Measurements from ENCODE around the gene SATB1.
"Not testable (repeated sequence)": the region's sequence is repeated elsewhere in the genome, so short reads cannot be mapped to it uniquely, and the experiment has no call there.

SATB1 gene

GRCh38 chr3:18330772-18331441 is 94.2 kb downstream of the SATB1 start:
- not testable (repeated sequence) for H3K4me2 ChIP-seq (ENCODE audit: insufficient read depth, low read length, poor library complexity, severe bottlenecking); H3K4me1 ChIP-seq (ENCODE audit: control insufficient read depth in 2 of 2, insufficient read depth in 1 of 2, low read depth in 1 of 2, low read length in 2 of 2); H3K14ac ChIP-seq (ENCODE audit: low read length); H2BK5ac ChIP-seq (ENCODE audit: low read length); DNase-seq (ENCODE audit: low spot score); H2BK12ac ChIP-seq (ENCODE audit: low read length); H3K36me3 ChIP-seq (replicated peaks in 1 of 2; ENCODE audit: control insufficient read depth in 2 of 2, insufficient read depth in 2 of 2, low read length in 2 of 2); H3K27me3 ChIP-seq (ENCODE audit: control insufficient read depth in 3 of 3, insufficient read depth in 3 of 3, low read depth in 1 of 3, low read length in 3 of 3); H2AK5ac ChIP-seq (ENCODE audit: low read depth, low read length); H4K91ac ChIP-seq (ENCODE audit: low read depth, low read length, poor library complexity); H3K4ac ChIP-seq (ENCODE audit: low read length); H2BK15ac ChIP-seq (ENCODE audit: low read length); H3K79me1 ChIP-seq (ENCODE audit: low read depth, low read length); H3K9ac ChIP-seq (ENCODE audit: low read depth, low read length, poor library complexity); H4K8ac ChIP-seq (ENCODE audit: low read depth, low read length); H3K18ac ChIP-seq (ENCODE audit: low read length); H3K23ac ChIP-seq (ENCODE audit: low read depth, low read length, poor library complexity); H3K27ac ChIP-seq (replicated peaks; ENCODE audit: low read length); H3K9me3 ChIP-seq (replicated peaks in 1 of 2; ENCODE audit: control insufficient read depth in 2 of 2, insufficient read depth in 1 of 2, low read depth in 1 of 2, low read length in 2 of 2); H2BK120ac ChIP-seq (ENCODE audit: low read depth, low read length); H3K4me3 ChIP-seq (ENCODE audit: low read length in 2 of 2)
- no CpG with 5 or more reads among the region's 25 CpGs for WGBS, 2 donors (ENCODE audit: extremely low coverage in 2 of 2, insufficient read length in 2 of 2, insufficient replicate concordance in 1 of 2)
- H2AFZ ChIP-seq (ENCODE audit: low read length): peak overlapping the region; percentile 45

- H2BK5ac ChIP-seq (ENCODE audit: low read length): no peak overlapping the region
- no peaks in the 10 kb centered on the region for H3K36me3 ChIP-seq (replicated peaks in 1 of 2; ENCODE audit: control insufficient read depth in 2 of 2, insufficient read depth in 2 of 2, low read length in 2 of 2)
- no peak overlapping the region for H3K14ac ChIP-seq (ENCODE audit: low read length)
- H4K8ac ChIP-seq (ENCODE audit: low read depth, low read length): no peak overlapping the region
- no peak overlapping the region for H3K4me3 ChIP-seq (ENCODE audit: low read length in 2 of 2)
- H3K9me3 ChIP-seq (replicated peaks in 1 of 2; ENCODE audit: control insufficient read depth in 2 of 2, insufficient read depth in 1 of 2, low read depth in 1 of 2, low read length in 2 of 2): no peaks in the 10 kb centered on the region
- no peaks in the 10 kb centered on the region for H3K27me3 ChIP-seq (ENCODE audit: control insufficient read depth in 3 of 3, insufficient read depth in 3 of 3, low read depth in 1 of 3, low read length in 3 of 3)
- no peak overlapping the region for H2AFZ ChIP-seq (ENCODE audit: low read length)
- H2BK12ac ChIP-seq (ENCODE audit: low read length): no peak overlapping the region
- H3K4me2 ChIP-seq (ENCODE audit: insufficient read depth, low read length, poor library complexity, severe bottlenecking): no peak overlapping the region
- no peak overlapping the region for H3K18ac ChIP-seq (ENCODE audit: low read length)
- H3K79me1 ChIP-seq (ENCODE audit: low read depth, low read length): no peaks in the 10 kb centered on the region
- no peak overlapping the region for H3K27ac ChIP-seq (replicated peaks; ENCODE audit: low read length)
- no peak overlapping the region for H4K91ac ChIP-seq (ENCODE audit: low read depth, low read length, poor library complexity)
- no peak overlapping the region for H2AK5ac ChIP-seq (ENCODE audit: low read depth, low read length)
- no peak overlapping the region for H2BK15ac ChIP-seq (ENCODE audit: low read length)
- H3K4me1 ChIP-seq (ENCODE audit: control insufficient read depth in 2 of 2, insufficient read depth in 1 of 2, low read depth in 1 of 2, low read length in 2 of 2): no peaks in the 10 kb centered on the region
- no peak overlapping the region for H3K4ac ChIP-seq (ENCODE audit: low read length)
- H2BK120ac ChIP-seq (ENCODE audit: low read depth, low read length): no peak overlapping the region
- DNase-seq (ENCODE audit: low spot score): no peak
- no peak overlapping the region for H3K23ac ChIP-seq (ENCODE audit: low read depth, low read length, poor library complexity)
- no peak overlapping the region for H3K9ac ChIP-seq (ENCODE audit: low read depth, low read length, poor library complexity)
- WGBS, 2 donors (ENCODE audit: extremely low coverage in 2 of 2, insufficient read length in 2 of 2, insufficient replicate concordance in 1 of 2): 100% methylated on average over 1 of the region's 5 CpGs; no CpG with 5 or more reads in 1 of the 2 donors
Measured at GRCh38 chr3:18308096-18308650, 117.0 kb downstream of the SATB1 start.

GRCh38 chr3:18307529-18307928 is 117.6 kb downstream of the SATB1 start:
- no peaks in the 10 kb centered on the region for H3K79me1 ChIP-seq (ENCODE audit: low read depth, low read length)
- H3K18ac ChIP-seq (ENCODE audit: low read length): no peak overlapping the region
- no peak overlapping the region for H3K9ac ChIP-seq (ENCODE audit: low read depth, low read length, poor library complexity)
- no peak overlapping the region for H3K4ac ChIP-seq (ENCODE audit: low read length)
- H3K27me3 ChIP-seq (ENCODE audit: control insufficient read depth in 3 of 3, insufficient read depth in 3 of 3, low read depth in 1 of 3, low read length in 3 of 3): no peaks in the 10 kb centered on the region
- no peak overlapping the region for H2BK12ac ChIP-seq (ENCODE audit: low read length)
- no peak overlapping the region for H2BK120ac ChIP-seq (ENCODE audit: low read depth, low read length)
- no peak overlapping the region for H3K23ac ChIP-seq (ENCODE audit: low read depth, low read length, poor library complexity)
- H3K4me3 ChIP-seq (ENCODE audit: low read length in 2 of 2): no peak overlapping the region
- no peaks in the 10 kb centered on the region for H3K36me3 ChIP-seq (replicated peaks in 1 of 2; ENCODE audit: control insufficient read depth in 2 of 2, insufficient read depth in 2 of 2, low read length in 2 of 2)
- no peaks in the 10 kb centered on the region for H3K4me1 ChIP-seq (ENCODE audit: control insufficient read depth in 2 of 2, insufficient read depth in 1 of 2, low read depth in 1 of 2, low read length in 2 of 2)
- no peak overlapping the region for H3K27ac ChIP-seq (replicated peaks; ENCODE audit: low read length)
- H2BK15ac ChIP-seq (ENCODE audit: low read length): no peak overlapping the region
- H2AK5ac ChIP-seq (ENCODE audit: low read depth, low read length): no peak overlapping the region
- H2AFZ ChIP-seq (ENCODE audit: low read length): no peak overlapping the region
- no peak for DNase-seq (ENCODE audit: low spot score)
- H4K91ac ChIP-seq (ENCODE audit: low read depth, low read length, poor library complexity): no peak overlapping the region
- WGBS, 2 donors (ENCODE audit: extremely low coverage in 2 of 2, insufficient read length in 2 of 2, insufficient replicate concordance in 1 of 2): no CpG with 5 or more reads among the region's 1 CpG
- no peak overlapping the region for H4K8ac ChIP-seq (ENCODE audit: low read depth, low read length)
- no peaks in the 10 kb centered on the region for H3K9me3 ChIP-seq (replicated peaks in 1 of 2; ENCODE audit: control insufficient read depth in 2 of 2, insufficient read depth in 1 of 2, low read depth in 1 of 2, low read length in 2 of 2)
- H3K4me2 ChIP-seq (ENCODE audit: insufficient read depth, low read length, poor library complexity, severe bottlenecking): no peak overlapping the region
- H2BK5ac ChIP-seq (ENCODE audit: low read length): no peak overlapping the region
- H3K14ac ChIP-seq (ENCODE audit: low read length): no peak overlapping the region

GRCh38 chr3:18302517-18302916 is 122.6 kb downstream of the SATB1 start:
- Histone ChIP-seq H3K27ac (replicated peaks; ENCODE audit: low read length) (no peak overlapping the region), H3K14ac (ENCODE audit: low read length) (no peak overlapping the region), H3K18ac (ENCODE audit: low read length) (no peak overlapping the region), H3K9me3 (replicated peaks in 1 of 2; ENCODE audit: control insufficient read depth in 2 of 2, insufficient read depth in 1 of 2, low read depth in 1 of 2, low read length in 2 of 2) (no peaks in the 10 kb centered on the region), H4K91ac (ENCODE audit: low read depth, low read length, poor library complexity) (no peak overlapping the region), H3K36me3 (replicated peaks in 1 of 2; ENCODE audit: control insufficient read depth in 2 of 2, insufficient read depth in 2 of 2, low read length in 2 of 2) (no peaks in the 10 kb centered on the region), H3K4me3 (ENCODE audit: low read length in 2 of 2) (no peak overlapping the region), H3K23ac (ENCODE audit: low read depth, low read length, poor library complexity) (no peak overlapping the region), H3K9ac (ENCODE audit: low read depth, low read length, poor library complexity) (no peak overlapping the region), H2BK5ac (ENCODE audit: low read length) (no peak overlapping the region), H3K4me2 (ENCODE audit: insufficient read depth, low read length, poor library complexity, severe bottlenecking) (no peak overlapping the region), H3K4me1 (ENCODE audit: control insufficient read depth in 2 of 2, insufficient read depth in 1 of 2, low read depth in 1 of 2, low read length in 2 of 2) (no peaks in the 10 kb centered on the region), H2AFZ (ENCODE audit: low read length) (no peak overlapping the region), H4K8ac (ENCODE audit: low read depth, low read length) (no peak overlapping the region), H3K79me1 (ENCODE audit: low read depth, low read length) (no peaks in the 10 kb centered on the region), H2AK5ac (ENCODE audit: low read depth, low read length) (no peak overlapping the region), H3K27me3 (ENCODE audit: control insufficient read depth in 3 of 3, insufficient read depth in 3 of 3, low read depth in 1 of 3, low read length in 3 of 3) (no peaks in the 10 kb centered on the region), H2BK120ac (ENCODE audit: low read depth, low read length) (no peak overlapping the region), H2BK15ac (ENCODE audit: low read length) (no peak overlapping the region), H3K4ac (ENCODE audit: low read length) (no peak overlapping the region), H2BK12ac (ENCODE audit: low read length) (no peak overlapping the region)
- DNase-seq (ENCODE audit: low spot score): no peak
- no CpG with 5 or more reads among the region's 1 CpG for WGBS, 2 donors (ENCODE audit: extremely low coverage in 2 of 2, insufficient read length in 2 of 2, insufficient replicate concordance in 1 of 2)
